Subcutaneous abdominal adipose tissue (tissue), 5 donors: ENCODE results near the gene HECW1.
A peak's percentile ranks its signal among the peaks of the same experiment; 100 is the strongest.

ENCODE experiments used
- H3K27ac ChIP-seq: one replicate; pipeline ENCODE4 v1.7.0; 2013; ENCODE audit warnings: low read depth, mild to moderate bottlenecking, inconsistent platforms, low read length, moderate library complexity
- H3K27me3 ChIP-seq, 5 donors: one replicate each; pipeline ENCODE4 v1.7.0; 2013; ENCODE audit warnings: low read length in 5 of 5, inconsistent platforms in 1 of 5; ENCODE audit not compliant: control insufficient read depth in 5 of 5, insufficient read depth in 4 of 5
- H3K36me3 ChIP-seq, 5 donors: one replicate each; pipeline ENCODE4 v1.7.0; 2013; ENCODE audit warnings: low read length in 5 of 5; ENCODE audit not compliant: control insufficient read depth in 5 of 5, insufficient read depth in 5 of 5
- H3K4me1 ChIP-seq, 5 donors: one replicate each; pipeline ENCODE4 v1.7.0; 2013; ENCODE audit warnings: low read length in 5 of 5, mild to moderate bottlenecking in 3 of 5, moderate library complexity in 1 of 5; ENCODE audit not compliant: control insufficient read depth in 5 of 5, insufficient read depth in 5 of 5
- H3K4me3 ChIP-seq, 5 donors: one replicate each; pipeline ENCODE4 v1.7.0; 2013; ENCODE audit warnings: low read length in 5 of 5, low read depth in 1 of 5
- H3K9ac ChIP-seq, 5 donors: one replicate each; pipeline ENCODE4 v1.7.0; 2013; ENCODE audit warnings: low read length in 5 of 5, mild to moderate bottlenecking in 4 of 5, moderate library complexity in 3 of 5
- H3K9me3 ChIP-seq, 5 donors: one replicate each; pipeline ENCODE4 v1.7.0; 2013; ENCODE audit warnings: low read length in 5 of 5; ENCODE audit not compliant: control insufficient read depth in 5 of 5
- donor health status: healthy.
- donor health status: healthy.
- donor health status: healthy.
- donor health status: healthy.
- donor health status: healthy.

The HECW1 gene

DNA sequence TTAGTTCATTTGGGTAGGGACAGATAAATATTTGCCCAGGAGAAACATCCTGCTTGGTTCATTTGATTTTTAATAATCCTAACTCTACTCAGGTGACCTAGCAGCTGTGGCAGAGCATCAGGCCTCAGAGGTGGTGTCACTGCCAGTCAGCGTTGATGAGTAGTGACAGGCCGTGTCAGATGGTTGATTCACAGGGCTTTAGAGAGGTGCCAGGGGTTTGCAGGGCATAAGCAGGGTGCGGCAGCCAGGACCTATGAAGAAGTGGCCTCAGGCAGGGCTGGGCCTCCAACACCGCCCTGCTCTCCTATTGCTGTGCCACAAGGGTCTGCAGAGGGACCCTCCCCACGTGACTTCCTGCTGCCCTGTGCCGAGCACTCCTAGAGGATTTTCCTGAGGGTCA lies 128.1 kb downstream of the HECW1 start:
- H3K4me1 ChIP-seq, result no peaks in the 10 kb centered on the region
- no peak overlapping the region for H3K9ac ChIP-seq
- H3K9me3 ChIP-seq, result no peaks in the 10 kb centered on the region
- H3K36me3 ChIP-seq, result no peaks in the 10 kb centered on the region
- no peak overlapping the region for H3K4me3 ChIP-seq
- H3K27me3 ChIP-seq, result peaks cover 0 to 3% (median 3%) of the 10 kb centered on the region in 5 donors
- no peak overlapping the region for H3K27ac ChIP-seq

DNA sequence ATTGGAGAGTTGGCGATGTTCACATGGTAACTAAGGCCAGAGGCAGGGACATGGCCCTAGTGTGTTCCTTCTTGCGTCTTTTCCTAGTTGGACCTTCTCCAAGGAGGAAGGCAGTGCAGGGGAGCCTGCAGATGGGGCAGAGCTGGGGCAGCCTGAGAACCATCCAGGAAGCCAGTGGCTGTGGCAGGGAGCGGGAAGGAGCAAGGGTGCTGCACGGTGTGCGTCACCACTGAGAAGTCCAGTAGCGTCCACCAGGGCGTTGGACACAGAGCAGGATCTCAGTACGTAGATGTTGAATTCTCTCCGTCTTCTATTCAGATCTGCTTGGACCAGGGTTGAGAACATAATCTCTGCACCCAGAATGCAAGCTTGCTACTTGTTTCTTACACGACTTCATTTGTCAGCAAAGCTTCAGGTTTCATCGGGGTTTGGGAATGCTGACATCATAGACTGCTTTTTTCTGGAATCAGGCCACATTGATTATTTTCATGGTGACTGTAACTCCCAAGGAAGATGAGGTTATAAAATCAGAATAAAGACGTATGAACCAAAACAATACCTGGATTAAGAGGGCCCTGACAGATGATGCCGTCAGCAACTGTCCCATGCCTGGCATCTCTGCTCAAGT lies 130.3 kb downstream of the HECW1 start:
- peaks cover 0 to 9% (median 3%) of the 10 kb centered on the region in 5 donors for H3K27me3 ChIP-seq
- H3K27ac ChIP-seq, result no peak overlapping the region
- H3K9ac ChIP-seq, result no peak overlapping the region
- no peaks in the 10 kb centered on the region for H3K9me3 ChIP-seq
- H3K36me3 ChIP-seq, result no peaks in the 10 kb centered on the region
- H3K4me3 ChIP-seq, result no peak overlapping the region
- H3K4me1 ChIP-seq, result no peaks in the 10 kb centered on the region

DNA sequence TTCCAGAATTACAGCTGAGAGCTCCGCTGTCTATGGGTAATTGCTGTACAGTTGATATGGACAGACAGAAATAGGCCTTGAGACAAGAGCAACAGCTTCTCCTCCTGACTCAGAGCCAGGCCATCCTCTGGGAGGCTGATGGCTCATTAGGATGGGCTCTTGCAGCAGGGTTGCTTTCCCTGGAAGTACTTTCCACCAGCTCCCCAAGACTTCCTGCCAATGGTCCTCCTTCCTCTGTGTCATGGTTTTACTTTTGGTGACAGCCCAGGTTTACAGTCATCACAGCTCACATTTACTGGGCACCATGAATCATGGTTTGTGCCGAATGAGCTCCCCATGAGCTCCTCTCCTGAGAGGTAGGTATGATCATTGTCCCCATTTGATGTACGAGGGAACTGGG lies 131.8 kb downstream of the HECW1 start:
- Histone ChIP-seq H3K36me3 (no peaks in the 10 kb centered on the region), H3K9me3 (no peaks in the 10 kb centered on the region), H3K9ac (no peak overlapping the region), H3K27me3 (peaks cover 0 to 9% (median 0%) of the 10 kb centered on the region in 5 donors), H3K27ac (no peak overlapping the region), H3K4me3 (no peak overlapping the region), H3K4me1 (no peaks in the 10 kb centered on the region)

DNA sequence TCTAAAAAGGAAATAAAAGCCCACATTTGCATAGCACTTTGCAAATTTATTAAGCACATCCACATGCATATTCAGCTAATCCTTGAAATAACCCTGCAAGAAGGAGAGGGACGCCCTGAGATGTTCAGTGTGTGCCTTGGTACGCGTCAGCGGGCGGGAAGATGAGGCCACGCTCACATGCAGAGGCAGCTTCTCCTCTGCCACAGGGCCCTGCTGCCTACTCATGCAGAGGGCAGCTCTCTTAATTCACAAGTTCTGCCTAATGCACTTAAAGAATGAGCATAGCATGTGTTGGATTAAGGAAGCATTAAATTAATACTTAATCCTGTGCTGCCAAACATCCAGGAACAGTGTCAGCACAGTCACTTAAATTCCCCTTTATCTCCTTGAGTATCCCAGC lies 132.3 kb downstream of the HECW1 start:
- H3K9me3 ChIP-seq, result no peaks in the 10 kb centered on the region
- H3K4me3 ChIP-seq, result no peak overlapping the region
- no peak overlapping the region for H3K9ac ChIP-seq
- H3K36me3 ChIP-seq, result no peaks in the 10 kb centered on the region
- H3K4me1 ChIP-seq, result peaks cover 0 to 3% (median 0%) of the 10 kb centered on the region in 5 donors
- no peak overlapping the region for H3K27ac ChIP-seq
- peaks cover 0 to 9% (median 0%) of the 10 kb centered on the region in 5 donors for H3K27me3 ChIP-seq

DNA sequence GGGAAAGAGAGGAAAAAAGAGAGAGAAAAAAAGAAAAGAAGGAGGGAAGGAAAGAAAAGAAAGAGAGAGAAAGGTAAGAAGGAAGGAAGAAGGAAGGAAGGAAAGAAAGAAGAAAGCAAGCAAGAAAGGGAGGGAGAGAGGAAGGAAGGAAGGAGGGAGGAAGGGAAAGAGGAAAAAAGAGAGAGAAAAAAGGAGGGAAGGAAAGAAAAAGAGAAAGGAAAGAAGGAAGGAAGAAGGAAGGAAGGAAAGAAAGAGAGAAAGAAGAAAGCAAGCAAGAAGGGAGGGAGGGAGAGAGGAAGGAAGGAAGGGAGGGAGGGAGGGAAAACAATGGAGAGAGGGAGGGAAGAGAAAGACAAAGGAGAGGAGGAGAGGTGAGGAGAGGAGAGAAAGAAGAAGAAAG lies 135.3 kb downstream of the HECW1 start:
- Histone ChIP-seq H3K27me3 (peaks cover 0 to 9% (median 2%) of the 10 kb centered on the region in 5 donors), H3K4me1 (peaks cover 0 to 9% (median 0%) of the 10 kb centered on the region in 5 donors), H3K9me3 (no peaks in the 10 kb centered on the region), H3K27ac (no peak overlapping the region), H3K4me3 (no peak overlapping the region), H3K9ac (no peak overlapping the region), H3K36me3 (no peaks in the 10 kb centered on the region)

DNA sequence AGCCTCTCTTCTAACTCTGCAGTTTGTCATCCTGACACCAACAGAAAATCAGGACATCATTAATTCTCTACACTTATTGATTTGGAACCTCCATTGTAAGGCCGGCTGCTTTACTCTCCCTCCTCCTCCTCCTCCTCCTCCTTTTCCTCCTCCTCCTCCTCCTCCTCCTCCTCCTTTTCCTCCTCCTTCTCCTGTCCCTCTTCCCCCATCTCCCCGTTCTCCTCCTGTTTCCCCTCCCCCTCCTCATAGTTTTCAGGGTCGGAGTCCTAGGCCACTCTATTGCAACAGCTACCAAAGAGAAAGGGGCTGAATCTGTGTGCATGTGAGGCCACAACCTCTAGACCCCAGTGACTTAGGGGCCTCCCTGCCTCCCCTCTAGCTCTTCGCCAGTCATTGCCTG lies 136.1 kb downstream of the HECW1 start:
- Histone ChIP-seq H3K36me3 (no peaks in the 10 kb centered on the region), H3K4me1 (peaks cover 0 to 9% (median 0%) of the 10 kb centered on the region in 5 donors), H3K4me3 (no peak overlapping the region), H3K27ac (no peak overlapping the region), H3K9me3 (no peaks in the 10 kb centered on the region), H3K9ac (no peak overlapping the region), H3K27me3 (peaks cover 0 to 9% (median 2%) of the 10 kb centered on the region in 5 donors)

DNA sequence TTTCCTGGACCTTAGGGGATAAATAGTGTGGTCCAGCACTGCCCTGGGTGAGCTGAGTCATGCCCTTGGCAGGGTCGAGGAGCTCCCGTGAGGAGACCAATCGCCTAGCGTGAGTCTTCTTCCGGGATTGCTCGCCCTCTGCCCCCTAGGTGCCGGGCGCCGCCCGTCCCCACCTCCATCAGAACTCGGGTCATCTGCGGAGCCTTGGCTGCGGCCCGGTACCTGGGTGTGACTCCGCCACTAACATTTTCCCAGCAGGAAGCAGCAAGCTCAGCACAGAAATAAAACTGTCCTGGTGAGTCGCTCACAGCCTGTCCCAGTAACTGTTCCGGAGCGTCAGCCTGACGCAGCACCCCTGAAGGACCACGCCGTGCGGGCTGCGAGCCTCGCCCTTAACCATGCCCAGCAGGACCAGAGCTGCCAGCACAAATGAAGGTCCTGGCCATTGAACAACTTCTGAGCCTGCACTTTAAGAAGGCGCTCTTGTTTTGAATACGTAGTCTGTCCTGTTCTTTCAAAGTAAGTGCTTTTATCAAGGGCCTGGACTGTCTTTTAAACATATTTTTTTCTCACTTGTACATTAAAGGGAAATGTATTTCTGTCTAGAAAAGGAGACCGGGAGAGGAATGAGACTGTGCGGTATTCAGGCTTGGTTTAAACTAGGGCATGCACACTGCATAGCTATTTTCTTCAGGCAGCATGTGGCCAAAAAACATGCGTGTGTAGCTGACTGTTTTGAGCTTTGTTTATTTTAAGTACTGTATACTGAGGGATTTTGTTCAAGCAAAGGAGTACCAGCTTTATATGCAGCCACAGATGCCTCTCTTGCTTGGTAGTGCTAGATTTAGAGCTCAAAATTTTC lies 136.7 kb downstream of the HECW1 start:
- peaks cover 0 to 9% (median 2%) of the 10 kb centered on the region in 5 donors for H3K27me3 ChIP-seq
- no peak overlapping the region for H3K9ac ChIP-seq
- H3K27ac ChIP-seq, result no peak overlapping the region
- peaks cover 0 to 9% (median 0%) of the 10 kb centered on the region in 5 donors for H3K4me1 ChIP-seq
- peak overlapping the region in 1 of 5 donors; percentile 36 for H3K4me3 ChIP-seq
- H3K36me3 ChIP-seq, result no peaks in the 10 kb centered on the region
- H3K9me3 ChIP-seq, result no peaks in the 10 kb centered on the region

DNA sequence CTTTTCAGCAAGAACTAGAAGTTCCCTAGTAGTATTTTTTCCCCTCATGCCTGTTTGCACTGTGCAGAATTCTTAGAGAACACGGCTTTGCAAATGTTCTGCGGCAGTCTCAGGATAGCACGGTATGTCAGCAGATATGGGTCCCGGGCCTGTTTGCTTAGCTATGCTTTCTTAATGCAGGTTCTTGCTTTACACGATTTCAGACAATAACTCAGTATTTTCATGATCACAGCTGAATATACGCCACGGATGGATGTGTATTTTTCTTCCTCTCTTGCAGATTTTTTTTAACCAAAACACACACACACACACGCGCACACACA lies 137.3 kb downstream of the HECW1 start:
- Histone ChIP-seq H3K4me3 (peak overlapping the region in 1 of 5 donors; percentile 36), H3K9ac (no peak overlapping the region), H3K27ac (no peak overlapping the region)

DNA sequence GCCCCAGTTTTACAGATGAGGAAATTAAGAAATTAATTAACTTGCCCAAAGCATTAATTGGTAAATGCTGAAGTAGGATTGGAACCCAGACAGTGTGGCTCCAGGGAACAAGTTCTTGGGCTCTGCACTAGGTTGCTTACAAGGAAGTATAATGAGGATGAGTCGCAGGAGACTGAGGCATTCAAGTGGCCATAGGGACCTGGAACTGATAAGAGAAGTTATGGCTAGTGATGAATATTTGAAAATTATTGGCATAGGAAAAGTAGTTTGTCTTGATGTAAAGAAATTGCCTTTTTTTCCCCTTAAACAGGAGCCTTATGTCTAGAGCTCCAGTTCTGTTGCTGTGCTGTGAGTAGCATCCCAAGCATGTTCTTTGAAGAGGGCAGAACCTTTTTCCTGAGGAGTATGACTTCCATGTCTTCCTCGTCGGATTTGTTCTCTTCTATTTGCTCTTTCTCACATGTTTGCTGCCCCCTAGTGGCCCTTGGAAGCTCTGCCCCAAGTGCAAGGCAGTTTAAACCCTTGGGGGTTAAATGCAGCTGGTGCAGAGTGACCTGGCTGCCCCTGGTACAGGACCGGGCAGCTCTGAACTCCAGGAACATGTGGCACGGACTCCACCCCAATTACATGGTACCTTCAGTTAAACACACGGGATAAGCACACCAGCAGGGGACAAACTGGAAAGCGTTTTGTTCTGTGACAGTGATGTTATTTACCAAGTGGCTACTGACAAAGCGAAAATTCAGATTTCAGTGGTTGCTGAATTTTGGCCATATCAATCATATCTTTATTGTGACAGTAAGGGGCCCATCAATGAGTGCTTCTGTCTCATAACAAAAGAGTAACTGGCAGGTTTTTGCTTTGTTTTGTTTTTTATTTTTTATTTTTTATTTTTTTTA lies 148.8 kb downstream of the HECW1 start:
- H3K4me3 ChIP-seq, result no peak overlapping the region

More for the DNA sequence above, 137.3 kb downstream of the HECW1 start:
- Histone ChIP-seq H3K27me3 (peaks cover 0 to 9% (median 2%) of the 10 kb centered on the region in 5 donors), H3K9me3 (no peaks in the 10 kb centered on the region), H3K36me3 (no peaks in the 10 kb centered on the region), H3K4me1 (peaks cover 0 to 9% (median 0%) of the 10 kb centered on the region in 5 donors)

More for the DNA sequence above, 148.8 kb downstream of the HECW1 start:
- Histone ChIP-seq H3K36me3 (no peaks in the 10 kb centered on the region), H3K27ac (no peak overlapping the region), H3K4me1 (peaks cover 0 to 4% (median 0%) of the 10 kb centered on the region in 5 donors), H3K27me3 (no peaks in the 10 kb centered on the region), H3K9me3 (no peaks in the 10 kb centered on the region), H3K9ac (no peak overlapping the region)
